ENCODE results near the gene KLF7. TPM values are rescaled to one million over a fixed set of nuclear protein-coding genes. Genes with fewer than 3 reads are reported as not detected.
A peak's percentile ranks its signal among the peaks of the same experiment; 100 is the strongest.

The KLF7 gene
- total RNA-seq, 1 donor from 2014 or later: 5.2 TPM

DNA sequence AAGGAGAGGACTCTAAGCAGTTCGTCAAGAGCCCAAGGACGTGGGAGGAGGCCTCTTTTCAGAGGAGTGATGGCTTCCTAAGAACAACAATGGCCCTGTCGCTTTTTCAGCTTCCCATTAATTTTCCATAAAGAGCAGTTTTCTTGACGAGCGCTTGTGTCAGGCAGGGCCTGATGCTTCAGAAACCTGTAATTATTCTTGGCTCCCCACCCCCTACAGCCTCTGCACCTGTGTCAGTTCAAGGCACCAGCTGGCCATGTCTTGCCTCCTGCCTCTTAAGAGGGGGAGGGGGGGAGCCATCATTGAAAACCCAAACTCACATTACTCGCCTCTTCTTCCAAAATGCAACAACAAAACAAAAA, 32.3 kb downstream of the KLF7 start:
- Histone ChIP-seq H3K79me2 (ENCODE audit: low read depth) (peaks cover 8% of the 10 kb centered on the region), H3K9ac (no peak overlapping the region), H3K27ac (no peak overlapping the region), H4K20me1 (ENCODE audit: low read depth) (no peaks in the 10 kb centered on the region), H3F3A (ENCODE audit: low read depth) (peaks cover 10% of the 10 kb centered on the region), H2AFZ (replicated peaks) (no peak overlapping the region), H3K27me3 (no peaks in the 10 kb centered on the region), H3K4me2 (peak overlapping the region; percentile 30), H3K9me3 (ENCODE audit: low read depth) (no peaks in the 10 kb centered on the region), H3K4me1 (peaks cover 34% of the 10 kb centered on the region), H3K36me3 (no peaks in the 10 kb centered on the region), H3K4me3 (no peak overlapping the region)
- H3K36me3 Mint-ChIP-seq: peaks cover 16% of the 10 kb centered on the region
- peak overlapping the region; percentile 12 for H3K4me3 Mint-ChIP-seq
- peak; percentile 22 for DNase-seq (ENCODE audit: low spot score)
- H3K9me3 Mint-ChIP-seq: peaks cover 14% of the 10 kb centered on the region
- TF ChIP-seq, protein P1, sequence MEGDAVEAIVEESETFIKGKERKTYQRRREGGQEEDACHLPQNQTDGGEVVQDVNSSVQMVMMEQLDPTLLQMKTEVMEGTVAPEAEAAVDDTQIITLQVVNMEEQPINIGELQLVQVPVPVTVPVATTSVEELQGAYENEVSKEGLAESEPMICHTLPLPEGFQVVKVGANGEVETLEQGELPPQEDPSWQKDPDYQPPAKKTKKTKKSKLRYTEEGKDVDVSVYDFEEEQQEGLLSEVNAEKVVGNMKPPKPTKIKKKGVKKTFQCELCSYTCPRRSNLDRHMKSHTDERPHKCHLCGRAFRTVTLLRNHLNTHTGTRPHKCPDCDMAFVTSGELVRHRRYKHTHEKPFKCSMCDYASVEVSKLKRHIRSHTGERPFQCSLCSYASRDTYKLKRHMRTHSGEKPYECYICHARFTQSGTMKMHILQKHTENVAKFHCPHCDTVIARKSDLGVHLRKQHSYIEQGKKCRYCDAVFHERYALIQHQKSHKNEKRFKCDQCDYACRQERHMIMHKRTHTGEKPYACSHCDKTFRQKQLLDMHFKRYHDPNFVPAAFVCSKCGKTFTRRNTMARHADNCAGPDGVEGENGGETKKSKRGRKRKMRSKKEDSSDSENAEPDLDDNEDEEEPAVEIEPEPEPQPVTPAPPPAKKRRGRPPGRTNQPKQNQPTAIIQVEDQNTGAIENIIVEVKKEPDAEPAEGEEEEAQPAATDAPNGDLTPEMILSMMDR (IDR thresholded peaks at IDR 0.05): no peak
- TF ChIP-seq EZH2phosphoT487 (IDR thresholded peaks at IDR 0.05) (no peak), EZH2 (IDR thresholded peaks at IDR 0.05) (no peak)
- H3K27ac Mint-ChIP-seq: peak overlapping the region; percentile 69
- H3K4me1 Mint-ChIP-seq: peaks cover 59% of the 10 kb centered on the region
- H3K27me3 Mint-ChIP-seq (ENCODE audit: insufficient read depth, low read depth): peaks cover 3% of the 10 kb centered on the region

DNA sequence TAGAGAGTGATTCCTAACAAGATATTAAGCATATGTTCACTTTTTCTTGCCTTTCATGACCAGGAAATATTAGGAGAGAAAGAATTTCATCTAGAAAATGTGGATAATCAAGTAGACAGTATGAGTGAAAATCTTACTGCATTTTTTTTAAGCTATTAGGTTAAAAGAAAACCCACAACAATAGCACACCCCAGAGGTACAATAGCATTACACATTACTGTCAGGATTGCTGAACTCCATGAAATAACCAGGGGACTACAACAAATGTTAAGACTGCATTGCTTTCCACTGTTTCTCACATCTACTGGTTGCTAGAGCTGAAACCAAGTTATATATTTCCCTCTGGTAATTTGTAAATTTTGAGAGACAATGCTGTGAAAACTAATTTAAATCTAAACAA, 33.7 kb downstream of the KLF7 start:
- Histone ChIP-seq H3K79me2 (ENCODE audit: low read depth) (peaks cover 8% of the 10 kb centered on the region), H3K9ac (no peak overlapping the region), H3K27me3 (no peaks in the 10 kb centered on the region), H3K4me3 (no peak overlapping the region), H2AFZ (replicated peaks) (no peak overlapping the region), H3K4me1 (peaks cover 34% of the 10 kb centered on the region), H3K27ac (no peak overlapping the region), H3K36me3 (no peaks in the 10 kb centered on the region), H3K9me3 (ENCODE audit: low read depth) (no peaks in the 10 kb centered on the region), H3F3A (ENCODE audit: low read depth) (peaks cover 10% of the 10 kb centered on the region), H4K20me1 (ENCODE audit: low read depth) (no peaks in the 10 kb centered on the region), H3K4me2 (no peak overlapping the region)
- H3K27me3 Mint-ChIP-seq (ENCODE audit: insufficient read depth, low read depth): peaks cover 2% of the 10 kb centered on the region
- H3K4me3 Mint-ChIP-seq: no peak overlapping the region
- peaks cover 22% of the 10 kb centered on the region for H3K36me3 Mint-ChIP-seq
- TF ChIP-seq, protein P1 (IDR thresholded peaks at IDR 0.05): no peak
- TF ChIP-seq EZH2 (IDR thresholded peaks at IDR 0.05) (no peak), EZH2phosphoT487 (IDR thresholded peaks at IDR 0.05) (no peak)
- DNase-seq (ENCODE audit: low spot score): no peak
- H3K4me1 Mint-ChIP-seq: peaks cover 46% of the 10 kb centered on the region
- H3K9me3 Mint-ChIP-seq: peaks cover 20% of the 10 kb centered on the region
- peak overlapping the region; percentile 24 for H3K27ac Mint-ChIP-seq

DNA sequence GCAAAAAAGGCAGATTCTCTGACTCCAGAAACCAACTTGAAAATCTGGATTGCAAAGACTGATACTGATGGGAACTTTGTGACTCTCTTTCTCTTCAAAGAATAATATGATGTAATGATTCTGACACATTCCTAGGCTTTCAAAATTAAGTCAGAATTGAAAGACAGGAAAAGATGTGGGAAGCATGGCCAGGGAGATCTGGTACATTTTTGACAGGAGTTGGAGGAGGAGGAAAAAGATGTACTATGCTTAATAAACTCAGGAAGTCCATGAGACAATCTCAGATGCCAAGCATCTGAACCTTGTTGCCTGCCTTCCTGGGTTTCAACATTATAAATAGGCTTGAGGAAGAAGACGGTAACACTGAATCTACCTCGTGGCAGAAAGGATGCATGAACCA, 34.2 kb downstream of the KLF7 start:
- Mint-ChIP-seq H3K4me1 (peaks cover 42% of the 10 kb centered on the region), H3K4me3 (no peak overlapping the region)
- no peaks in the 10 kb centered on the region for H3K27me3 ChIP-seq

More for the DNA sequence above, 34.2 kb downstream of the KLF7 start:
- H2AFZ ChIP-seq (replicated peaks): no peak overlapping the region
- Mint-ChIP-seq H3K9me3 (peaks cover 20% of the 10 kb centered on the region), H3K27ac (peak overlapping the region; percentile 24), H3K36me3 (peaks cover 23% of the 10 kb centered on the region), H3K27me3 (ENCODE audit: insufficient read depth, low read depth) (peaks cover 2% of the 10 kb centered on the region)
- TF ChIP-seq, protein P1 (IDR thresholded peaks at IDR 0.05): no peak
- TF ChIP-seq EZH2phosphoT487 (IDR thresholded peaks at IDR 0.05) (no peak), EZH2 (IDR thresholded peaks at IDR 0.05) (no peak)
- no peak for DNase-seq (ENCODE audit: low spot score)
- H4K20me1 ChIP-seq (ENCODE audit: low read depth): no peaks in the 10 kb centered on the region
- H3K4me1 ChIP-seq: peaks cover 34% of the 10 kb centered on the region
- no peak overlapping the region for H3K9ac ChIP-seq
- H3K79me2 ChIP-seq (ENCODE audit: low read depth): peaks cover 8% of the 10 kb centered on the region
- no peaks in the 10 kb centered on the region for H3K9me3 ChIP-seq (ENCODE audit: low read depth)
- H3K4me3 ChIP-seq: no peak overlapping the region
- no peak overlapping the region for H3K27ac ChIP-seq
- H3F3A ChIP-seq (ENCODE audit: low read depth): peaks cover 10% of the 10 kb centered on the region
- H3K4me2 ChIP-seq: no peak overlapping the region
- H3K36me3 ChIP-seq: no peaks in the 10 kb centered on the region

Data from neural progenitor cell (in vitro differentiated cells).